ENCODE data around the gene ZNF487.
"Not testable (repeated sequence)": the region's sequence is repeated elsewhere in the genome, so short reads cannot be mapped to it uniquely, and the experiment has no call there.

ZNF487 gene

DNA sequence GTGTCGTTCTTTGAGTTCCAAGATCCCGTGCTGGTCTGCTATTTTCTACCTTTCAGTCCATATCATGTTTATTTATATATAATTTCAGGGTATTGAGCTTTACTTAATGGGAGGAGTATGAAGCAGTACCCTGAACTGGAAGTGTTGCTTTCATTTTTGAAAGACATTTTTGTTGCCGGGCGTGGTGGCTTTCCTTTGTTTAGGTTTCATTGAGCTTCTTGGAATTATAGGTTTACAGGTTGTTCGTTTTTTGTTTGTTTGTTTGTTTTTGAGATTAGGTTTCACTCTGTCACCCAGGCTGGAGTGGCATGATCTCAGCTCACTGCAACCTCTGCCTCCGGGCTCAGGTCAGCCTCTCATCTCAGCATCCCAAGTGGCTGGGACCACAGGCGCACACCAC lies 7.4 kb downstream of the ZNF487 start:
- no peak overlapping the region for H3K9ac ChIP-seq (ENCODE audit: low read depth, low read length)
- no peak overlapping the region for H3K4me3 ChIP-seq (ENCODE audit: low read length)
- peaks cover 5% of the 10 kb centered on the region; the same call in 1 of the 2 replicates for H3K9me3 ChIP-seq (ENCODE audit: insufficient read depth, low read depth, low read length)
- no peaks in the 10 kb centered on the region for H3K4me1 ChIP-seq (ENCODE audit: insufficient read depth, low read length)
- no peak overlapping the region for H3K27ac ChIP-seq (ENCODE audit: low read depth, low read length)
- H3K27me3 ChIP-seq (ENCODE audit: insufficient read depth, low read length): no peaks in the 10 kb centered on the region
- H3K36me3 ChIP-seq (ENCODE audit: insufficient read depth, low read length): no peaks in the 10 kb centered on the region
- WGBS: 91% methylated on average over 6 of the region's 7 CpGs

DNA sequence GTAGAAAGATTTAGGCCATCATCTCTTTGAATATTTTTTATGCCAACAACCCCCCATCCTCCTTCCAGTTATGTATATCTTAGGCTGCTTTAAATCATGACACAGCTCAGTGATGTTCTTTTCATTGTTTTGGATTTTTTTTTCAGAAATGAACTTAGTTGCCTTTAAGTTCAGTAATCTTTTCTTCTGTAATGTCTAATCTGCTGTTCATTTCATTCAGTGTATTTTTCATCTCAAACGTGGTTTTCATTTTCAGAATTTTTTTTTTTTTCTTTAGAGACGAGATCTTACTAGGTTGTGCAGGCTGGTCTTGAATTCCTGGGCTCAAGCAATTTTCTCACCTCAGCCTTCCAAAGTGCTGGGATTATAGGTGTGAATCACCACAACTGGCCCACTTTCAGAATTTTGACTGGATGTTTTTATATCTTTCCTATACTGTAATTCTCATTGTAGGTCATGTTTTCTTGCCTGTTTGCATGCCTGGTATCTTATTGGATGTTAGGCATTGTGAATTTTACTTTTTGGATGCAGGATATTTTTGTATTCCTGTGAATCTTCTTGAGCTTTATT lies 8.1 kb downstream of the ZNF487 start:
- Histone ChIP-seq H3K4me1 (ENCODE audit: insufficient read depth, low read length) (no peaks in the 10 kb centered on the region), H3K9ac (ENCODE audit: low read depth, low read length) (no peak overlapping the region), H3K27me3 (ENCODE audit: insufficient read depth, low read length) (no peaks in the 10 kb centered on the region), H3K4me3 (ENCODE audit: low read length) (no peak overlapping the region), H3K36me3 (ENCODE audit: insufficient read depth, low read length) (no peaks in the 10 kb centered on the region), H3K27ac (ENCODE audit: low read depth, low read length) (no peak overlapping the region), H3K9me3 (ENCODE audit: insufficient read depth, low read depth, low read length) (peaks cover 5% of the 10 kb centered on the region; the same call in 1 of the 2 replicates)
- 90% methylated on average over 2 of the region's 2 CpGs for WGBS

DNA sequence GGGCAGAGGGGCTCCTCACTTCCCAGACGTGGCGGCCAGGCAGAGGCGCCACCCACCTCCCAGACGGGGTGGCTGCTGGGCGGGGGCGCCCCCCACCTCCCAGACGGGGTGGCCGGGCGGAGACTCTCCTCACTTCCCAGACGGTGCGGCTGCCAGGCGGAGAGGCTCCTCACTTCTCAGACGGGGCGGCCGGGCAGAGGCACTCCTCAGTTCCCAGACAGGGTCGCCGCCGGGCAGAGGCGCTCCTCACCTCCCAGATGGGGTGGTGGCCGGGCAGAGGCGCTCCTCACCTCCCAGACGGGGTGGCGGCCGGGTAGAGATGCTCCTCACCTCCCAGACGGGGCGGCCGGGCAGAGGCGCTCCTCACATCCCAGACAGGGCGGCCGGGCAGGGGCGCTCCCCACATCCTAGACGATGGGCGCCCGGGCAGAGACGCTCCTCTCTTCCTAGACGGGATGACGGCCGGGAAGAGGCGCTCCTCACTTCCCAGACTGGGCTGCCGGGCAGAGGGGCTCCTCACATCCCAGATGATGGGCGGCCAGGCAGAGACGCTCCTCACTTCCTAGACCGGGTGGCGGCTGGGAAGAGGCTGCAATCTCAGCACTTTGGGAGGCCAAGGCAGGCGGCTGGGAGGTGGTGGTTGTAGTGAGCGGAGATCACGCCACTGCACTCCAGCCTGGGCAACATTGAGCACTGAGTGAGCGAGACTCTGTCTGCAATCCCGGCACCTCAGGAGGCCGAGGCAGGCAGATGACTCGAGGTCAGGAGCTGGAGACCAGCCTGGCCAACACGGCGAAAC lies 9.5 kb downstream of the ZNF487 start:
- not testable (repeated sequence) for H3K4me1 ChIP-seq (ENCODE audit: insufficient read depth, low read length); H3K4me3 ChIP-seq (ENCODE audit: low read length); H3K36me3 ChIP-seq (ENCODE audit: insufficient read depth, low read length); H3K27ac ChIP-seq (ENCODE audit: low read depth, low read length); H3K9ac ChIP-seq (ENCODE audit: low read depth, low read length); H3K9me3 ChIP-seq (ENCODE audit: insufficient read depth, low read depth, low read length); H3K27me3 ChIP-seq (ENCODE audit: insufficient read depth, low read length)
- 94% methylated on average over 53 of the region's 53 CpGs for WGBS

DNA sequence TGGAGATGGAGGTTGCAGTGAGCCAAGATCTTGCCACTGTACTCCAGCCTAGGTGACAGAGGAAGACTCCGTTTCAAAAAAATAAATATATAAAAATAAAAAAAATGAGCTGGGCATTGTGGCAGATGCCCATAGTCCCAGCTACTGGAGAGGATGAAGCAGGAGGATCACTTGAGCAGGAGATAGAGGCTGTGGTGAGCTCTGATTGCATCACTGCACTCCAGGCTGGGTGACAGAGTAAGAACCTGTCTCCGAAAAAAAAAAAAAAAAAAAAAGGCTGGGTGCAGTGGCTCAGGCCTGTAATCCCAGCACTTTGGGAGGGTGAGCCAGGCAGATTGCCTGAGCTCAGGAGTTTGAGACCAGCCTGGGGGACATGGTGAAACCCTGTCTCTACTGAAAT lies 11.8 kb downstream of the ZNF487 start:
- Histone ChIP-seq H3K9ac (ENCODE audit: low read depth, low read length) (no peak overlapping the region), H3K4me1 (ENCODE audit: insufficient read depth, low read length) (no peaks in the 10 kb centered on the region), H3K27ac (ENCODE audit: low read depth, low read length) (no peak overlapping the region), H3K27me3 (ENCODE audit: insufficient read depth, low read length) (no peaks in the 10 kb centered on the region), H3K4me3 (ENCODE audit: low read length) (no peak overlapping the region), H3K9me3 (ENCODE audit: insufficient read depth, low read depth, low read length) (peaks cover 5% of the 10 kb centered on the region; the same call in 1 of the 2 replicates), H3K36me3 (ENCODE audit: insufficient read depth, low read length) (no peaks in the 10 kb centered on the region)
- 86% methylated on average over 1 of the region's 2 CpGs for WGBS

DNA sequence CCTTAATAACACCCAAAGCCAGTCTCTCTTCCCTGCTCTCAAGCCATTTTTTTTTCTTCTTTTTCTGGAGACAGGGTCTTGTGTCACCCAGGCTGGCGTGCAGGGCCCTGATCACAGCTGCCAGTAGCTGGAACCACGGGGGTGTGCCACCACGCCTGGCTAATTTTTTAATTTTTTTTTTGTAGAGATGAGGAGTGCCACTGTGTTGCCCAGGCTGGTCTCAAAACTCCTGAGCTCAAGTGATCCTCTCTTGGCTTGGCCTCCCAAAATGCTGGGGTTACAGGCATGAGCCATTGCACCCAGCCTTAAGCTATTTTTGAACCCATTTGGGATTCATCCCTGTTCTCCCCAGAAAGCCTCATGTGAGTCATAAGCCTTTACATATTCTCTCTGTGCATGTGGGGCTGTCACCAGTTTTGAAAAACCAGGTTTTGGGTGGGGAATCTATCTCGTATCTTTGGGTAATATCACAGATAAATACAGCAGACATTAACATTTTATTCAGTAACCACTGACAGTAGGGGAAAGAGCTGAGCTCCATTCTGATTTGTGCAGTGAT lies 15.5 kb downstream of the ZNF487 start:
- WGBS: 97% methylated on average over 4 of the region's 4 CpGs
- H3K36me3 ChIP-seq (ENCODE audit: insufficient read depth, low read length): no peaks in the 10 kb centered on the region
- H3K9ac ChIP-seq (ENCODE audit: low read depth, low read length): no peak overlapping the region
- no peaks in the 10 kb centered on the region for H3K9me3 ChIP-seq (ENCODE audit: insufficient read depth, low read depth, low read length)
- no peaks in the 10 kb centered on the region for H3K4me1 ChIP-seq (ENCODE audit: insufficient read depth, low read length)
- H3K27me3 ChIP-seq (ENCODE audit: insufficient read depth, low read length): no peaks in the 10 kb centered on the region
- H3K4me3 ChIP-seq (ENCODE audit: low read length): no peak overlapping the region
- H3K27ac ChIP-seq (ENCODE audit: low read depth, low read length): no peak overlapping the region

DNA sequence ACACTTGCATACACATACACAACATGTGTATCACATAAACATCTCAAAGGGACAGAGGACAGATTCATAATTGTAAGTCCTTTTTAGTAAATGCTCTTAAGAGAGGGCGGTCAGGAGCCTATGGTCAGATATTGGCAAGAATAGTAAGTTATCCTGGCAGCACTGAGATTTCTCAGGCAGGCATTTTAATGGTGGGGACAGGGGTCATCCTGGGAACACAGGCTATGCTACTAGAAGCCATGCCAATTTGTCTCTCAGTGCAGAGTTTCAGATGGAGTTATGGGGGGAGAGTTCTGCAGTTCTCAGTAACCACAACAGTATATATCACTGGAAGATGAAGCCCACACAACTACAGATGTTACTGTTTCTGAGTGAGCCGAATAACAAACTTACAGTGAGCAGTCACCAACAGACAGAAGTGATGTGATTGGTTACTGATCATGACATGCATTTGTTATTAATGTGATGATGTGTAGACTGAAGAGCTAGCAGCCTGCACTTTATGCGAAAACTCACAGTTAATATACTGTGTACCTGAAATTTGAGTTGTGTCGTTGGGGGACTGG lies 16.4 kb downstream of the ZNF487 start:
- Histone ChIP-seq H3K9ac (ENCODE audit: low read depth, low read length) (no peak overlapping the region), H3K9me3 (ENCODE audit: insufficient read depth, low read depth, low read length) (no peaks in the 10 kb centered on the region), H3K4me1 (ENCODE audit: insufficient read depth, low read length) (peaks cover 5% of the 10 kb centered on the region), H3K27me3 (ENCODE audit: insufficient read depth, low read length) (no peaks in the 10 kb centered on the region), H3K4me3 (ENCODE audit: low read length) (no peak overlapping the region), H3K27ac (ENCODE audit: low read depth, low read length) (no peak overlapping the region), H3K36me3 (ENCODE audit: insufficient read depth, low read length) (no peaks in the 10 kb centered on the region)
- 94% methylated on average over 4 of the region's 4 CpGs for WGBS

DNA sequence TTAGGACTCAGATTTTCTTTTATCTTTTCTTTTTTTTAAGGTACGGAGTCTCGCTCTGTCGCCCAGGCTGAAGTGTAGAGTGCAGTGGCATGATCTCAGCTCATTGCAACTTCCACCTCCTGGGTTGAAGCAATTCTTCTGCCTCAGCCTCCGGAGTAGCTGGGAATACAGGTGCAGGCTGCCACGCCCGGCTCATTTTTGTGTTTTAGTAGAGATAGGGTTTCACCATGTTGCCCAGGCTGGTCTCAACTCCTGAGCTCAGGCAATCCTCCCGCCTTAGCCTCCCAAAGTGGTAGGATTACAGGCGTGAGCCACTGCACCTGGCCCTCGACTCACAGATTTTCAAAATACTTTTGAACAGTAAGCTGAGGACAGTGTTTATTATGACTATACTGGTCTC lies 17.1 kb downstream of the ZNF487 start:
- H3K4me1 ChIP-seq (ENCODE audit: insufficient read depth, low read length): peaks cover 12% of the 10 kb centered on the region
- H3K9me3 ChIP-seq (ENCODE audit: insufficient read depth, low read depth, low read length); H3K4me3 ChIP-seq (ENCODE audit: low read length); H3K36me3 ChIP-seq (ENCODE audit: insufficient read depth, low read length); H3K27me3 ChIP-seq (ENCODE audit: insufficient read depth, low read length); H3K27ac ChIP-seq (ENCODE audit: low read depth, low read length); H3K9ac ChIP-seq (ENCODE audit: low read depth, low read length): not testable (repeated sequence)
- WGBS: 93% methylated on average over 9 of the region's 9 CpGs

DNA sequence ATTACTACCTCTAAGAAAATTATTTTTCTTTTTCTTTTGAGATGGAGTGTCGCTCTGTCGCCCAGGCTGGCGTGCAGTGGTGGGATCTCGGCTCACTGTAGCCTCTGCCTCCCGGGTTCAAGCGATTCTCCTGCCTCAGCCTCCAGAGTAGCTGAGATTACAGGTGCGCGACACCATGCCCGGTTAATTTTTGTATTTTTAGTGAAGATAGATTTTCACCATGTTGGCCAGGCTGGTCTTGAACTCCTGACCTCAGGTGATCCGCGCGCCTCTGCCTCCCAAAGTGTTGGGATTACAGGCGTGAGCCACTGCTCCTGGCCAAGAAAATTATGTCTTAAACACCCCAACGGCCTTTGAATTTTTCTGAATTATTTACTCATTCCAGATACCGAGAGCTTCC lies 19.6 kb downstream of the ZNF487 start:
- not testable (repeated sequence) for H3K36me3 ChIP-seq (ENCODE audit: insufficient read depth, low read length); H3K4me3 ChIP-seq (ENCODE audit: low read length); H3K9me3 ChIP-seq (ENCODE audit: insufficient read depth, low read depth, low read length); H3K27ac ChIP-seq (ENCODE audit: low read depth, low read length); H3K9ac ChIP-seq (ENCODE audit: low read depth, low read length); H3K27me3 ChIP-seq (ENCODE audit: insufficient read depth, low read length)
- H3K4me1 ChIP-seq (ENCODE audit: insufficient read depth, low read length): peaks cover 12% of the 10 kb centered on the region
- WGBS: 96% methylated on average over 15 of the region's 15 CpGs

DNA sequence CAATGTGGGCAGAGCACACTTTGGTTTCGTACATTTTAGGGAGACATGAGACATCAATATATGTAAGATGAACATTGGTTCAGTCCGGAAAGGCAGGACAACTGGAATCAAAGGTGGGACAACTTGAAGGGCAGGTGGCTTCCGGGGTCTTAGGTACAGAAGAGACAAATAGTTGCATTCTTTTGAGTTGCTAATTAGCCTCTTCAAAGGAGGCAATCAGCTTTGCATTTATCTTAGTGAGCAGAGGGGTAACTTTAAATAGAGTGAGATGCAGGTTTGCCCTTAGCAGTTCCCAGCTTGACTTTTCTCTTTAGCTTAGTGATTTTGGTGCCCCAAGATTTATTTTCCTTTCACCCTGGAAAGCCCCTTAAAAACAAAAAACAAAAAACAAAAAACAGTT lies 21.3 kb downstream of the ZNF487 start:
- no peaks in the 10 kb centered on the region for H3K9me3 ChIP-seq (ENCODE audit: insufficient read depth, low read depth, low read length)
- no peak overlapping the region; the same call in 1 of the 2 replicates for H3K4me3 ChIP-seq (ENCODE audit: low read length)
- peak overlapping the region; percentile 69; the same call in 1 of the 2 replicates for H3K27ac ChIP-seq (ENCODE audit: low read depth, low read length)
- no peaks in the 10 kb centered on the region for H3K27me3 ChIP-seq (ENCODE audit: insufficient read depth, low read length)
- no peaks in the 10 kb centered on the region for H3K36me3 ChIP-seq (ENCODE audit: insufficient read depth, low read length)
- 21% methylated on average over 3 of the region's 3 CpGs for WGBS
- no peak overlapping the region for H3K9ac ChIP-seq (ENCODE audit: low read depth, low read length)
- peaks cover 12% of the 10 kb centered on the region for H3K4me1 ChIP-seq (ENCODE audit: insufficient read depth, low read length)

DNA sequence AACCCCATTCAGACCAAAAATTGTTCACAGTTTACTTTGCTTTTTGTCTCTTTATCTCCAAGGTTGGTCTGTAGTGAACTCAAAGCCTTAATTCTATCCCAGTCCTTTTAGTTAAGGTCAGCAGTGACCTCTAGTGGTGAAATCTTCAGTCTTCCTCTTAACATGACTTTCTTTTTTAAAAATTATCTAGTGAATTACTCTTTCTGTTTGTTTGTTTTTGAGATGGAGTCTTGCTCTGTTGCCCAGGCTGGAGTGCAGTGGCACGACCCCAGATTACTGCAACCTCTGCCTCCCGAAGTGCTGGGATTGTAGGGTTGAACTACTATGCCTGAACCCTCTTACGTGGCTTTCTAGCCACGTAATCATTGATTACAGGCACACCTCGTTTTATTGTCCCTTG lies 25.0 kb downstream of the ZNF487 start:
- no peak overlapping the region for H3K4me3 ChIP-seq (ENCODE audit: low read length)
- no peaks in the 10 kb centered on the region for H3K27me3 ChIP-seq (ENCODE audit: insufficient read depth, low read length)
- no peak overlapping the region for H3K9ac ChIP-seq (ENCODE audit: low read depth, low read length)
- no peaks in the 10 kb centered on the region for H3K9me3 ChIP-seq (ENCODE audit: insufficient read depth, low read depth, low read length)
- H3K4me1 ChIP-seq (ENCODE audit: insufficient read depth, low read length): peaks cover 12% of the 10 kb centered on the region
- no peak overlapping the region for H3K27ac ChIP-seq (ENCODE audit: low read depth, low read length)
- WGBS: 52% methylated on average over 4 of the region's 5 CpGs
- H3K36me3 ChIP-seq (ENCODE audit: insufficient read depth, low read length): no peaks in the 10 kb centered on the region

DNA sequence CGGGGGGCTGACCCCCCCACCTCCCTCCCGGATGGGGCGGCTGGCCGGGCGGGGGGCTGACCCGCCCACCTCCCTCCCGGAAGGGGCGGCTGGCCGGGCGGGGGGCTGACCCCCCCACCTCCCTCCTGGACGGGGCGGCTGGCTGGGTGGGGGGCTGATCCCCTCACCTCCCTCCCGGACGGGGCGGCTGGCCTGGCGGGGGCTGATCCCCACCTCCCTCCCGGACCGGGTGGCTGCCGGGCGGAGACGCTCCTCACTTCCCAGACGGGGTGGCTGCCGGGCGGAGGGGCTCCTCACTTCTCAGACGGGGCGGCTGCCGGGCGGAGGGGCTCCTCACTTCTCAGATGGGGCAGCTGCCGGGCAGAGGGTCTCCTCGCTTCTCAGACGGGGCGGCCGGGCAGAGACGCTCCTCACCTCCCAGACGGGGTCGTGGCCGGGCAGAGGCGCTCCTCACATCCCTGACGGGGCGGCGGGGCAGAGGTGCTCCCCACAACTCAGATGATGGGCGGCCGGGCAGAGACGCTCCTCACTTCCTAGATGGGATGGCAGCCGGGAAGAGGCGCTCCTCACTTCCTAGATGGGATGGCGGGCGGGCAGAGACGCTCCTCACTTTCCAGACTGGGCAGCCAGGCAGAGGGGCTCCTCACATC lies 28.3 kb downstream of the ZNF487 start:
- not testable (repeated sequence) for H3K4me1 ChIP-seq (ENCODE audit: insufficient read depth, low read length); H3K27me3 ChIP-seq (ENCODE audit: insufficient read depth, low read length); H3K9ac ChIP-seq (ENCODE audit: low read depth, low read length); H3K9me3 ChIP-seq (ENCODE audit: insufficient read depth, low read depth, low read length); H3K36me3 ChIP-seq (ENCODE audit: insufficient read depth, low read length); H3K4me3 ChIP-seq (ENCODE audit: low read length); H3K27ac ChIP-seq (ENCODE audit: low read depth, low read length)
- WGBS: 97% methylated on average over 43 of the region's 49 CpGs
